H4 (cell line): ENCODE measurements around the gene UQCC2. TPM values are rescaled to one million over a fixed set of nuclear protein-coding genes. Genes with fewer than 3 reads are reported as not detected.

Experiments used
- DNase-seq: peaks from one replicate; pipeline ENCODE4 v3.0.0-alpha.2; 2015; ENCODE audit warnings: low spot score
- total RNA-seq: library from RNA; depleted of rRNA; stranded (reverse); fragments of >200 nt; shearing (Covaris generic); gene quantifications from 2 replicates; pipeline ENCODE4 v1.2.3, GENCODE V29; 2014

Gene UQCC2
- total RNA-seq, 1 experiment from 2014 or later, result 55.1 TPM

GRCh38 chr6:33725891-33726673 lies 14.6 kb upstream of the UQCC2 start:
- no peak for DNase-seq

GRCh38 chr6:33725222-33725621 lies 13.7 kb upstream of the UQCC2 start:
- DNase-seq, result no peak

- DNase-seq, result no peak
These were observed 12.9 kb upstream of the UQCC2 start for GRCh38 chr6:33724102-33725023.

GRCh38 chr6:33723371-33724085 lies 12.0 kb upstream of the UQCC2 start:
- DNase-seq, result no peak

GRCh38 chr6:33722103-33722623 lies 10.7 kb upstream of the UQCC2 start:
- DNase-seq, result no peak

- DNase-seq, result no peak
These were observed 10.0 kb upstream of the UQCC2 start for GRCh38 chr6:33721508-33721907.

GRCh38 chr6:33720998-33721397 lies 9.5 kb upstream of the UQCC2 start:
- no peak for DNase-seq

GRCh38 chr6:33719326-33719987 lies 8.0 kb upstream of the UQCC2 start:
- DNase-seq, result no peak

- no peak for DNase-seq
These were observed 7.2 kb upstream of the UQCC2 start for GRCh38 chr6:33718713-33719112.

GRCh38 chr6:33717934-33718455 lies 6.5 kb upstream of the UQCC2 start:
- DNase-seq, result no peak

GRCh38 chr6:33716890-33717632 lies 5.6 kb upstream of the UQCC2 start:
- no peak for DNase-seq

GRCh38 chr6:33716379-33716778 lies 4.9 kb upstream of the UQCC2 start:
- DNase-seq, result no peak

GRCh38 chr6:33714385-33715040 lies 3.0 kb upstream of the UQCC2 start:
- no peak for DNase-seq

GRCh38 chr6:33713786-33714185 lies 2.3 kb upstream of the UQCC2 start:
- DNase-seq, result no peak

- DNase-seq, result no peak
These were observed 1.4 kb upstream of the UQCC2 start for GRCh38 chr6:33712914-33713313.

GRCh38 chr6:33710296-33711121 lies 991 bp downstream of the UQCC2 start:
- DNase-seq, result no peak

GRCh38 chr6:33709605-33710295 lies 1.8 kb downstream of the UQCC2 start:
- DNase-seq, result no peak

GRCh38 chr6:33708516-33709204 lies 2.8 kb downstream of the UQCC2 start:
- no peak for DNase-seq
